GM18517 (cell line): Measurements from ENCODE around the gene C1orf21.
A peak's percentile ranks its signal among the peaks of the same experiment; 100 is the strongest.

Source experiments
- ATAC-seq: cut with Tn5 transposase; IDR thresholded peaks from one replicate; pipeline ENCODE4 v1.9.1; 2021; ENCODE audit warnings: mild to moderate bottlenecking, moderate library complexity; ENCODE audit not compliant: unreplicated experiment

Gene C1orf21

GRCh38 chr1:184483101-184483683 is 96.4 kb downstream of the C1orf21 start:
- no peak for ATAC-seq

- ATAC-seq: no peak
Observed at GRCh38 chr1:184485751-184486723, 99.2 kb downstream of the C1orf21 start.

GRCh38 chr1:184486761-184487445 is 100.1 kb downstream of the C1orf21 start:
- ATAC-seq: no peak

GRCh38 chr1:184487531-184488193 is 100.8 kb downstream of the C1orf21 start:
- no peak for ATAC-seq

- no peak for ATAC-seq
Observed at GRCh38 chr1:184489908-184490307, 103.1 kb downstream of the C1orf21 start.

- ATAC-seq: no peak
Observed at GRCh38 chr1:184492536-184492935, 105.7 kb downstream of the C1orf21 start.

GRCh38 chr1:184493987-184494388 is 107.2 kb downstream of the C1orf21 start:
- ATAC-seq: no peak

- peak; percentile 89 for ATAC-seq
Observed at GRCh38 chr1:184494929-184495328, 108.1 kb downstream of the C1orf21 start.

GRCh38 chr1:184497959-184498723 is 111.3 kb downstream of the C1orf21 start:
- ATAC-seq: no peak

GRCh38 chr1:184499616-184500015 is 112.8 kb downstream of the C1orf21 start:
- ATAC-seq: no peak

- no peak for ATAC-seq
Observed at GRCh38 chr1:184502161-184502560, 115.3 kb downstream of the C1orf21 start.

GRCh38 chr1:184503221-184503749 is 116.5 kb downstream of the C1orf21 start:
- no peak for ATAC-seq

GRCh38 chr1:184504040-184504954 is 117.5 kb downstream of the C1orf21 start:
- no peak for ATAC-seq

GRCh38 chr1:184504955-184505338 is 118.1 kb downstream of the C1orf21 start:
- no peak for ATAC-seq

- no peak for ATAC-seq
Observed at GRCh38 chr1:184506481-184506880, 119.7 kb downstream of the C1orf21 start.

GRCh38 chr1:184507165-184507564 is 120.3 kb downstream of the C1orf21 start:
- ATAC-seq: no peak

- ATAC-seq: no peak
Observed at GRCh38 chr1:184507604-184508280, 120.9 kb downstream of the C1orf21 start.

- no peak for ATAC-seq
Observed at GRCh38 chr1:184509105-184509504, 122.3 kb downstream of the C1orf21 start.
